Keratinocyte (primary cell): Measurements from ENCODE around the gene XYLB.

Experiments used
- EZH2 ChIP-seq: IDR thresholded peaks from one replicate; pipeline ENCODE4 v1.6.1; 2012; ENCODE audit warnings: inconsistent platforms, mild to moderate bottlenecking, low read length, moderate library complexity
- TF ChIP-seq, protein P1 (sequence below), 3 experiments: IDR thresholded peaks in 1 of 3; conservative IDR thresholded peaks in 1 of 3; optimal IDR thresholded peaks in 1 of 3; 2 replicates in 2 of 3; 3 replicates in 1 of 3; pipeline versions ENCODE3 to v1.5.1; 2011; ENCODE audit warnings: low read length in 3 of 3, mild to moderate bottlenecking in 3 of 3, moderate library complexity in 2 of 3, control low read depth in 1 of 3, inconsistent platforms in 1 of 3; ENCODE audit not compliant: insufficient read depth in 2 of 3; ENCODE audit errors: extremely low read depth in 1 of 3

DNA sequence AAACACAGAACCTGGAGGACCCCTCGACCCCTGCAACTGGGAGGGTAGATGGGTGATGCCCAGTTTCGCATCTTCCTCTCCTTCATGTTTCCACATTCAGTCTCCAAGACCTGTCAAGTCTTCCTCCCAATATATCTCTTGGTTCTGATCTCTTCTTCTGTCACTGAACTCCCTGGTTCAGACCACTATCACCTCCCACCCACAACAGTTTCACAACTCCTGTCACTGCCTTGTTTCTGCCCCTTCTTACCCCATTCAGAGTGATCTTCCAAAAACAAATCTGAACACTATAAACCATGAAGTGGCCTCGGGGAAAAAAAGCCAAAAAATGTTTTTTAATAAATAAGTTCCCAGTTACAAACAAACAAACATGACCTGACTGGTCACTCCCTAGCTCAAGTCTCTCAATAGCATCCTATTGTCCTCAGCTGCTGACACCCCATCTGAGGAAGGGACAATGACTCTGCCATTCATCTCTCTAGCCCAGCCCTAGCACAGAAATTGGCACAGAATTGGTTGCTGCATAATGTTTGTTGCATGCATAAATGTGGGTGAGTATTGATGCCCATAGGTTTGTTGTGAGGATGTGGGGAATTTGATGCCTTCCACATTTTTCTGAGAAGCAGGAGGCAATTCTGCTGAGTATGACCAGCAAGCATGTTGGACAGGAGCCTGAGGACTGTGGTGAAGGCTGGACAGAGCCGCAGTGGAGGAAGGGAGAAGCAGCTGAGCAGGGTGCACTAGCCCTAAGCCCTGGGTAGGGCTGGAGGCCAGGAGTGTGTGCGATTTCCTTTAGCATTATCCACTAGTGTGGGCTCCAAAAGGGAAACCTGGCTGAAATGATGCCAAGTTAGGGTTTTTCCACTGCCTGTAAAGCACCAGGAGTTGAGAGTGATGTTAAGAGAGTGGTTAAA is 12.2 kb upstream of the XYLB start:
- TF ChIP-seq, protein P1, sequence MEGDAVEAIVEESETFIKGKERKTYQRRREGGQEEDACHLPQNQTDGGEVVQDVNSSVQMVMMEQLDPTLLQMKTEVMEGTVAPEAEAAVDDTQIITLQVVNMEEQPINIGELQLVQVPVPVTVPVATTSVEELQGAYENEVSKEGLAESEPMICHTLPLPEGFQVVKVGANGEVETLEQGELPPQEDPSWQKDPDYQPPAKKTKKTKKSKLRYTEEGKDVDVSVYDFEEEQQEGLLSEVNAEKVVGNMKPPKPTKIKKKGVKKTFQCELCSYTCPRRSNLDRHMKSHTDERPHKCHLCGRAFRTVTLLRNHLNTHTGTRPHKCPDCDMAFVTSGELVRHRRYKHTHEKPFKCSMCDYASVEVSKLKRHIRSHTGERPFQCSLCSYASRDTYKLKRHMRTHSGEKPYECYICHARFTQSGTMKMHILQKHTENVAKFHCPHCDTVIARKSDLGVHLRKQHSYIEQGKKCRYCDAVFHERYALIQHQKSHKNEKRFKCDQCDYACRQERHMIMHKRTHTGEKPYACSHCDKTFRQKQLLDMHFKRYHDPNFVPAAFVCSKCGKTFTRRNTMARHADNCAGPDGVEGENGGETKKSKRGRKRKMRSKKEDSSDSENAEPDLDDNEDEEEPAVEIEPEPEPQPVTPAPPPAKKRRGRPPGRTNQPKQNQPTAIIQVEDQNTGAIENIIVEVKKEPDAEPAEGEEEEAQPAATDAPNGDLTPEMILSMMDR (optimal IDR thresholded peaks at IDR 0.05 in 1 of 3, IDR thresholded peaks at IDR 0.05 in 1 of 3, conservative IDR thresholded peaks at IDR 0.05 in 1 of 3; ENCODE audit: extremely low read depth in 1 of 3, insufficient read depth in 2 of 3, low read length in 3 of 3): no peak
- TF ChIP-seq EZH2: no peak
